HCT116 (cell line): ENCODE measurements around the gene ELOVL5. TPM values are rescaled to one million over a fixed set of nuclear protein-coding genes. Genes with fewer than 3 reads are reported as not detected.

Experiments used
- ATAC-seq: fragments of 200-7000 bp; cut with Tn5 transposase; 2 replicates; pipeline ENCODE4 v1.9.1; 2020; ENCODE audit warnings: mild to moderate bottlenecking, moderate library complexity
- BruUV-seq: library from RNA; stranded (reverse); fragments of 400-500 nt; replicated peaks from 2 replicates; lab custom pipeline; 2021; lab: Mats Ljungman, UMichigan
- CTCF ChIA-PET: fragments of 300-600 bp; sonication (Branson Sonifier 250); formaldehyde crosslinking; loops from one replicate; lab custom pipeline; 2021; ENCODE audit warnings: antibody characterized with exemption; lab: Charles Lee
- POLR2A ChIA-PET: fragments of 300-600, 350-600 bp; sonication (Branson Sonifier 250); formaldehyde crosslinking; loops from one replicate; lab custom pipeline; 2021; ENCODE audit warnings: antibody characterized with exemption; lab: Charles Lee
- RAD21 ChIA-PET, 2 experiments: fragments of 300-600 bp; sonication (Branson Sonifier 250); formaldehyde crosslinking; loops; one replicate each; lab custom pipeline; 2023; ENCODE audit warnings: low total read pairs in 2 of 2; ENCODE audit not compliant: uncharacterized antibody in 2 of 2, unreplicated experiment in 2 of 2, low non-redundant PET in 1 of 2; lab: Charles Lee
- DNase-seq: peaks from one replicate; pipeline ENCODE4 v3.0.0-alpha.2; 2010; ENCODE audit warnings: low read depth, low spot score
- H2AFZ ChIP-seq: fragments of 200-600 bp; shearing (Covaris generic), sonication (generic); 2 replicates; pipeline ENCODE4 v1.6.1; 2017; ENCODE audit warnings: low read depth, mixed run types, mixed read lengths, antibody characterized with exemption, low read length; ENCODE audit not compliant: poor library complexity, severe bottlenecking
- H3K27ac ChIP-seq: 2 replicates; pipeline ENCODE4 v1.5.1; 2012; ENCODE audit warnings: low read depth, low read length
- H3K27me3 ChIP-seq: fragments of 200-600 bp; sonication (generic); 2 replicates; pipeline ENCODE4 v1.6.1; 2016; ENCODE audit warnings: mixed run types, low read length, mixed read lengths; ENCODE audit not compliant: insufficient read depth
- H3K36me3 ChIP-seq, 2 experiments: fragments of 200-500 bp in 1 of 2; fragments of 200-600 bp in 1 of 2; sonication (Bioruptor generic) in 1 of 2; sonication (generic) in 1 of 2; 2 replicates each; pipeline versions ENCODE4 v1.5.1 to v1.6.1; 2014 to 2016; ENCODE audit warnings: low read length in 2 of 2, inconsistent platforms in 1 of 2, mixed read lengths in 1 of 2, mixed run types in 1 of 2; ENCODE audit not compliant: insufficient read depth in 2 of 2, control insufficient read depth in 1 of 2
- H3K4me1 ChIP-seq, 2 experiments: fragments of 200-600 bp in 1 of 2; sonication (generic) in 1 of 2; 2 replicates each; pipeline versions ENCODE4 v1.5.1 to v1.6.1; 2012 to 2017; ENCODE audit warnings: low read length in 2 of 2, inconsistent platforms in 1 of 2, mild to moderate bottlenecking in 1 of 2, mixed read lengths in 1 of 2, mixed run types in 1 of 2, moderate library complexity in 1 of 2; ENCODE audit not compliant: insufficient read depth in 2 of 2, control insufficient read depth in 1 of 2
- H3K4me2 ChIP-seq: fragments of 200-600 bp; sonication (generic); 2 replicates; pipeline ENCODE4 v1.6.1; 2017; ENCODE audit warnings: mixed run types, low read length, mixed read lengths
- H3K4me3 ChIP-seq, 2 experiments: fragments of 200-600 bp in 1 of 2; sonication (generic) in 1 of 2; replicated peaks in 1 of 2; 2 replicates each; pipeline ENCODE4 v1.5.1; 2011 to 2016; ENCODE audit warnings: low read length in 2 of 2, control low read depth in 1 of 2, low read depth in 1 of 2, mild to moderate bottlenecking in 1 of 2, mixed read lengths in 1 of 2, mixed run types in 1 of 2
- H3K79me2 ChIP-seq: fragments of 200-600 bp; sonication (generic); 2 replicates; pipeline ENCODE4 v1.6.1; 2017; ENCODE audit warnings: mild to moderate bottlenecking, mixed run types, low read length, moderate library complexity, mixed read lengths; ENCODE audit not compliant: insufficient read depth
- H3K9ac ChIP-seq: fragments of 200-600 bp; sonication (generic); 2 replicates; pipeline ENCODE4 v1.6.1; 2016; ENCODE audit warnings: low read length, mixed read lengths
- H3K9me2 ChIP-seq: fragments of 200-600 bp; sonication (generic), shearing (Covaris generic); 2 replicates; pipeline ENCODE4 v1.6.1; 2017; ENCODE audit warnings: mixed run types, mild to moderate bottlenecking, moderate library complexity; ENCODE audit not compliant: insufficient read depth
- H3K9me3 ChIP-seq, 2 experiments: fragments of 200-500 bp in 1 of 2; fragments of 200-600 bp in 1 of 2; sonication (Bioruptor generic) in 1 of 2; sonication (generic) in 1 of 2; 2 replicates each; pipeline ENCODE4 v1.6.1; 2014 to 2017; ENCODE audit warnings: low read length in 2 of 2, mixed read lengths in 2 of 2, inconsistent platforms in 1 of 2, low read depth in 1 of 2, mild to moderate bottlenecking in 1 of 2, mixed run types in 1 of 2, moderate library complexity in 1 of 2; ENCODE audit not compliant: control insufficient read depth in 1 of 2, insufficient read depth in 1 of 2
- H4K20me1 ChIP-seq: fragments of 200-600 bp; sonication (generic), shearing (Covaris generic); 2 replicates; pipeline ENCODE4 v1.6.1; 2017; ENCODE audit warnings: mixed run types, mild to moderate bottlenecking, moderate library complexity; ENCODE audit not compliant: insufficient read depth
- EZH2phosphoT487 ChIP-seq: fragments of 200-600 bp; IDR thresholded peaks from 2 replicates; pipeline ENCODE4 v1.6.1; 2018; ENCODE audit warnings: antibody characterized with exemption, borderline replicate concordance
- intact Hi-C: fragments of 100-400 bp; cut with micrococcal nuclease; formaldehyde crosslinking; loops from 2 replicates; pipeline ENCODE4 v1.10.0; 2022
- total RNA-seq: library from RNA; stranded (reverse); gene quantifications from one replicate; pipeline ENCODE4 v1.2.1, GENCODE V29; 2021; ENCODE audit not compliant: unreplicated experiment
- TF ChIP-seq, protein P1 (sequence below): IDR thresholded peaks from 2 replicates; pipeline ENCODE4 v1.6.1; 2012

Gene ELOVL5
- total RNA-seq, 1 experiment from 2014 or later, result 85.3 TPM

DNA sequence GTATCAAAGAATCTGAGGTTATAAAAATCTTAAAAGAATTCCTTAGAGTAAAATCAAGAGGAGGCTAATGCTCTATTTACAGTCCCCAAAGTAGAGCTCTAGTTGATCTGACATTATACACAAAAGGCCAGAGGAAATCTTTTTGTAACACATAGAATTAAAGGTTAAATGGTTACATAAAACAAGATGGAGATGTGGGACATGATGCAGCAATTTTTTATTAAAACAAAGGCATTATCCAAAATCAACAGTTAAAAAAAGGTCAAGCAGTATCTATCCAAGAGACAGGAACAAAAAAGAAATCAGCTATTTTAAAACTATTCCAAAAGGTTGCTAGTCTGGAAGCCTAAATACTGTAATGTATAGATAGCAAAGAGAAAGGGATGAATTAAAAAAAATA, 20.4 kb downstream of the ELOVL5 start:
- peak overlapping the region; percentile 73; the same call in 1 of the 2 replicates for H3K27ac ChIP-seq
- H2AFZ ChIP-seq, result no peak overlapping the region

DNA sequence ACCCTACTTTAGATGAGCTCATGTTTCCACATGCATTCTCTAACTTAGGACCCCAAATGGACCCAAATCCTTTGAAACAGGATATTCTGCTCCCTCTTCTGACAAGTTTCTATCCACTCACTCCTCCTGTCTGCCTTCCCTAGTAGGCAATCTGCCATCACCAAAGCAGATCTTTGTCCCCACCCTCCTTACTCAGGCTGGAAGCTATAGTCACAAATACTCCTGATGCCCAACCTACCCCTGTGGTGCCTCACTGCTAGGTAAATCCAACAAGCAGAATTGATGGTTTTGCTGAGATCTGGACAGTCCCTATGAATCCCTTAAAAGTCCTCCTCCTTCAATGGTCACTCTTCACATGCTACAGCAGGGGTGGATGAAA, 21.7 kb downstream of the ELOVL5 start:
- no peaks in the 10 kb centered on the region for H3K36me3 ChIP-seq
- CTCF ChIA-PET, result no interaction called here
- H3K79me2 ChIP-seq, result peaks cover 84% of the 10 kb centered on the region
- DNase-seq, result no peak
- H3K27me3 ChIP-seq, result no peaks in the 10 kb centered on the region
- H3K4me2 ChIP-seq, result peak overlapping the region; percentile 65
- RAD21 ChIA-PET, result no interaction called here
- peak overlapping the region; percentile 73 for H3K27ac ChIP-seq
- no peaks in the 10 kb centered on the region for H3K9me2 ChIP-seq
- H3K4me3 ChIP-seq, result peak overlapping the region; percentile 15 to 23; a peak in 3 of 4 replicates
- no peak overlapping the region for H2AFZ ChIP-seq
- intact Hi-C loops, result no loop called here
- peak; percentile 77 for ATAC-seq
- peaks cover 34 to 47% of the 10 kb centered on the region in 2 experiments for H3K4me1 ChIP-seq
- no peaks in the 10 kb centered on the region for H3K9me3 ChIP-seq
- no peak for TF ChIP-seq EZH2phosphoT487
- TF ChIP-seq, protein P1, sequence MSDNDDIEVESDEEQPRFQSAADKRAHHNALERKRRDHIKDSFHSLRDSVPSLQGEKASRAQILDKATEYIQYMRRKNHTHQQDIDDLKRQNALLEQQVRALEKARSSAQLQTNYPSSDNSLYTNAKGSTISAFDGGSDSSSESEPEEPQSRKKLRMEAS, result 0 out of 2 replicates have a peak, but pooled peaks have one; percentile 12
- H3K9ac ChIP-seq, result peak overlapping the region; percentile 37
- POLR2A ChIA-PET, result no interaction called here
- peaks cover 8% of the 10 kb centered on the region; the same call in 1 of the 2 replicates for H4K20me1 ChIP-seq
- no TSS peak for BruUV-seq

More for the DNA sequence above, 20.4 kb downstream of the ELOVL5 start:
- RAD21 ChIA-PET, result no interaction called here
- Histone ChIP-seq H3K4me2 (peak overlapping the region; percentile 65), H3K9me3 (no peaks in the 10 kb centered on the region), H3K9ac (peak overlapping the region; percentile 37), H3K9me2 (no peaks in the 10 kb centered on the region), H3K4me3 (no peak overlapping the region), H3K79me2 (peaks cover 84% of the 10 kb centered on the region), H3K27me3 (no peaks in the 10 kb centered on the region), H3K36me3 (no peaks in the 10 kb centered on the region), H4K20me1 (no peaks in the 10 kb centered on the region), H3K4me1 (peaks cover 34 to 47% of the 10 kb centered on the region in 2 experiments)
- intact Hi-C loops, result no loop called here
- TF ChIP-seq, protein P1, result no peak
- POLR2A ChIA-PET, result interaction anchor here (0.6 kb wide), 1 partner anchor 32 kb away, joined by 4 read pairs; no protein-coding TSS in a partner anchor
- ATAC-seq (no peak), DNase-seq (no peak)
- BruUV-seq, result no TSS peak
- CTCF ChIA-PET, result no interaction called here
